Mammary epithelial cell (primary cell): Measurements from ENCODE around the gene ZNF839.

ENCODE experiments used
- EZH2 ChIP-seq: IDR thresholded peaks from 2 replicates; pipeline ENCODE4 v1.6.1; 2012; ENCODE audit warnings: low read length, inconsistent platforms, borderline replicate concordance
- TF ChIP-seq, protein P1 (sequence below), 2 donors: IDR thresholded peaks in 1 of 2; conservative IDR thresholded peaks in 1 of 2; 2 replicates each; pipeline ENCODE4 v1.5.1; 2011 to 2012; ENCODE audit warnings: inconsistent platforms in 2 of 2, low read length in 2 of 2, mild to moderate bottlenecking in 2 of 2, control low read depth in 1 of 2, low read depth in 1 of 2; ENCODE audit not compliant: insufficient read depth in 1 of 2; ENCODE audit errors: extremely low read depth in 1 of 2

DNA sequence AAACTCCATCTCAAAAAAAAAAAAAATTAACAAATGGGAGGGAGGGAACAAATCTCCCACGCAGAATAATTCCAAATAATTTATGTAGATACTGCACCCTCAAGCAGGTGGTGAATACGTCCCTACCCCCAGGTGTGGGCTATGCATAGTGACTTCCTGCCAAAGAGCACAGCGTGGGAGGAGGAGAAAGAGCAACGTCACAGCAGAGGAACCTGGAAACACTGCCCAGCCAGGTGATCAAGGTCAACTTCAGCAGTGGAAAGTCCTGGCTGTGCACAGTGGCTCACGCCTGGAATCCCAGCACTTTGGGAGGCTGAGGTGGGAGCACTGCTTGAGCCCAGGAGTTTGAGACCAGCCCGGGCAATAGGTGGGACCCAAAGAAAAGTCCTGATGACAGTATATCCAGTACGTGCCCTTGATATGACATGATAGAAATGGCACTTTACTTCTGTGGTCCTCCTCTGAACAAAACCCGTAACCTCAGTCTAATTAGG lies 33.6 kb downstream of the ZNF839 start:
- TF ChIP-seq, protein P1, sequence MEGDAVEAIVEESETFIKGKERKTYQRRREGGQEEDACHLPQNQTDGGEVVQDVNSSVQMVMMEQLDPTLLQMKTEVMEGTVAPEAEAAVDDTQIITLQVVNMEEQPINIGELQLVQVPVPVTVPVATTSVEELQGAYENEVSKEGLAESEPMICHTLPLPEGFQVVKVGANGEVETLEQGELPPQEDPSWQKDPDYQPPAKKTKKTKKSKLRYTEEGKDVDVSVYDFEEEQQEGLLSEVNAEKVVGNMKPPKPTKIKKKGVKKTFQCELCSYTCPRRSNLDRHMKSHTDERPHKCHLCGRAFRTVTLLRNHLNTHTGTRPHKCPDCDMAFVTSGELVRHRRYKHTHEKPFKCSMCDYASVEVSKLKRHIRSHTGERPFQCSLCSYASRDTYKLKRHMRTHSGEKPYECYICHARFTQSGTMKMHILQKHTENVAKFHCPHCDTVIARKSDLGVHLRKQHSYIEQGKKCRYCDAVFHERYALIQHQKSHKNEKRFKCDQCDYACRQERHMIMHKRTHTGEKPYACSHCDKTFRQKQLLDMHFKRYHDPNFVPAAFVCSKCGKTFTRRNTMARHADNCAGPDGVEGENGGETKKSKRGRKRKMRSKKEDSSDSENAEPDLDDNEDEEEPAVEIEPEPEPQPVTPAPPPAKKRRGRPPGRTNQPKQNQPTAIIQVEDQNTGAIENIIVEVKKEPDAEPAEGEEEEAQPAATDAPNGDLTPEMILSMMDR (conservative IDR thresholded peaks at IDR 0.05 in 1 of 2, IDR thresholded peaks at IDR 0.05 in 1 of 2; ENCODE audit: extremely low read depth in 1 of 2, insufficient read depth in 1 of 2, low read depth in 1 of 2, low read length in 2 of 2), result no peak
- no peak for TF ChIP-seq EZH2
